Breast epithelium (tissue), 3 donors: ENCODE measurements around the gene CAPZA1.

ENCODE experiments used
- POLR2A ChIP-seq: fragments of 450-650 bp; IDR thresholded peaks from one replicate; pipeline ENCODE4 v1.6.1; 2016; ENCODE audit warnings: antibody characterized with exemption, mild to moderate bottlenecking, moderate library complexity
- POLR2AphosphoS5 ChIP-seq, 3 donors: sonication (generic); formaldehyde crosslinking; IDR thresholded peaks; one replicate each; pipeline ENCODE4 v1.6.1; 2017; ENCODE audit warnings: antibody characterized with exemption in 3 of 3
- TF ChIP-seq, protein P1 (sequence below), 3 donors: fragments of 450-650 bp; IDR thresholded peaks; one replicate each; pipeline ENCODE4 v1.5.1; 2016 to 2017; ENCODE audit warnings: antibody characterized with exemption in 3 of 3, mild to moderate bottlenecking in 3 of 3, moderate library complexity in 3 of 3

DNA sequence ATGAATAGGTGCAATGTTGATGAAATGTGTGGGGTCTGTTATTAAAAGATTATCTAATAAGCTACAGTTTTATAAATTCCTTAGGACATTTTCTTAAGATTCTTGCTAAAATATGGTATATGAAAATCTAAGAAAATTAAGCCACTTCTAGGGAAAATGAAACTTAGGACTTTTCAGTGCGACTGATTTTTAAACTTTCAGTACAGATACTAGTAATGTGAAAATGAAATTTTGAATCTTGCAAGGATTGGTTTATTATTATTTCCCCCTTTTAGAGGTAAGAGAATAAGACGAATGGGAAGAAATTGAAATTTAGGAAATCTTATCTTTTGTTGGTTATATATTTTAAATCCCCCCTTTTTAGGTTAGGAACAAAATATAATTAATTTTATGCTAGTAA lies 16.4 kb downstream of the CAPZA1 start:
- TF ChIP-seq POLR2A (no peak), POLR2AphosphoS5 (IDR thresholded peaks at IDR 0.05) (no peak)
- TF ChIP-seq, protein P1, sequence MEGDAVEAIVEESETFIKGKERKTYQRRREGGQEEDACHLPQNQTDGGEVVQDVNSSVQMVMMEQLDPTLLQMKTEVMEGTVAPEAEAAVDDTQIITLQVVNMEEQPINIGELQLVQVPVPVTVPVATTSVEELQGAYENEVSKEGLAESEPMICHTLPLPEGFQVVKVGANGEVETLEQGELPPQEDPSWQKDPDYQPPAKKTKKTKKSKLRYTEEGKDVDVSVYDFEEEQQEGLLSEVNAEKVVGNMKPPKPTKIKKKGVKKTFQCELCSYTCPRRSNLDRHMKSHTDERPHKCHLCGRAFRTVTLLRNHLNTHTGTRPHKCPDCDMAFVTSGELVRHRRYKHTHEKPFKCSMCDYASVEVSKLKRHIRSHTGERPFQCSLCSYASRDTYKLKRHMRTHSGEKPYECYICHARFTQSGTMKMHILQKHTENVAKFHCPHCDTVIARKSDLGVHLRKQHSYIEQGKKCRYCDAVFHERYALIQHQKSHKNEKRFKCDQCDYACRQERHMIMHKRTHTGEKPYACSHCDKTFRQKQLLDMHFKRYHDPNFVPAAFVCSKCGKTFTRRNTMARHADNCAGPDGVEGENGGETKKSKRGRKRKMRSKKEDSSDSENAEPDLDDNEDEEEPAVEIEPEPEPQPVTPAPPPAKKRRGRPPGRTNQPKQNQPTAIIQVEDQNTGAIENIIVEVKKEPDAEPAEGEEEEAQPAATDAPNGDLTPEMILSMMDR (IDR thresholded peaks at IDR 0.05) = no peak
